K562 (cell line): ENCODE data around the gene GBF1. TPM values are rescaled to one million over a fixed set of nuclear protein-coding genes. Genes with fewer than 3 reads are reported as not detected.

Experiments
- GABPB1 ChIP-seq: sonication (generic); formaldehyde crosslinking; IDR thresholded peaks from 2 replicates; pipeline ENCODE4 v1.8.0; 2022; ENCODE audit warnings: mild to moderate bottlenecking, missing genetic modification reagents
- HIVEP1 ChIP-seq: fragments of 250-450 bp; sonication (Bioruptor Pico); IDR thresholded peaks from 2 replicates; pipeline ENCODE4 v1.4.0; 2020; ENCODE audit warnings: mild to moderate bottlenecking
- NONO ChIP-seq, 2 experiments: fragments of 200-400 bp in 1 of 2; fragments of 450-650 bp in 1 of 2; formaldehyde crosslinking in 1 of 2; IDR thresholded peaks; 2 replicates each; pipeline ENCODE4 v1.6.1; 2017; ENCODE audit warnings: low read depth in 2 of 2, mild to moderate bottlenecking in 2 of 2, moderate library complexity in 2 of 2, low read length in 1 of 2
- RFX7 ChIP-seq: fragments of 250-450 bp; sonication (Bioruptor Pico); IDR thresholded peaks from 2 replicates; pipeline ENCODE4 v1.5.1; 2021; ENCODE audit warnings: mild to moderate bottlenecking
- ZBTB17 ChIP-seq: fragments of 450-650 bp; formaldehyde crosslinking; IDR thresholded peaks from 2 replicates; pipeline ENCODE4 v1.4.0; 2020; ENCODE audit warnings: mild to moderate bottlenecking
- ZC3H8 ChIP-seq: fragments of 450-650 bp; IDR thresholded peaks from 2 replicates; pipeline ENCODE4 v1.6.1; 2017
- polyA plus RNA-seq, 8 experiments: library from polyadenylated mRNA; depleted of rRNA in 4 of 8; stranded (reverse) in 5 of 8; unstranded in 3 of 8; fragments of >200 nt; fragmentation: Nextera tagmentation in 2 of 8; fragmentation: Illumina TruSeq in 1 of 8; extraction: Ambion mirVana in 2 of 8; extraction: Trizol in 1 of 8; gene quantifications; 2 replicates each; pipeline versions ENCODE4 v1.2.1 to v1.2.3, GENCODE V29; 2011 to 2014; ENCODE audit warnings: inconsistent platforms in 1 of 8, missing spikeins in 1 of 8
- total RNA-seq, 7 experiments: library from RNA; depleted of rRNA in 6 of 7; stranded (reverse); fragments of >200 nt in 6 of 7; fragmentation: Illumina TruSeq in 2 of 7; extraction: Trizol in 2 of 7; gene quantifications; 2 replicates each; pipeline versions ENCODE4 v1.2.1 to v1.2.3, GENCODE V29; 2011 to 2021; ENCODE audit warnings: low replicate concordance in 1 of 7
- TF ChIP-seq, protein P1 (sequence below): sonication (generic); formaldehyde crosslinking; IDR thresholded peaks from 2 replicates; pipeline ENCODE4 v1.8.1; 2023; ENCODE audit warnings: missing genetic modification reagents, mild to moderate bottlenecking, borderline replicate concordance
- TF ChIP-seq, protein P2 (sequence below): fragments of 250-450 bp; sonication (Bioruptor Pico); IDR thresholded peaks from 2 replicates; pipeline ENCODE4 v1.6.1; 2021; ENCODE audit warnings: mild to moderate bottlenecking
- TF ChIP-seq, protein P3 (sequence below): fragments of 450-650 bp; formaldehyde crosslinking; IDR thresholded peaks from 2 replicates; pipeline ENCODE4 v1.4.0; 2020; ENCODE audit warnings: mild to moderate bottlenecking, moderate library complexity
- TF ChIP-seq, protein P4 (sequence below), 2 experiments: fragments of 450-650 bp; conservative IDR thresholded peaks; 2 replicates each; pipeline ENCODE4 v1.6.1; 2017; ENCODE audit warnings: mild to moderate bottlenecking in 2 of 2, moderate library complexity in 2 of 2
- TF ChIP-seq, protein P5 (sequence below): sonication (generic); formaldehyde crosslinking; IDR thresholded peaks from 2 replicates; pipeline ENCODE4 v1.8.0; 2022; ENCODE audit warnings: missing genetic modification reagents, mild to moderate bottlenecking, borderline replicate concordance
- TF ChIP-seq, protein P6 (sequence below), 2 experiments: IDR thresholded peaks; 2 replicates each; pipeline ENCODE4 v1.6.1; 2011; ENCODE audit warnings: borderline replicate concordance in 1 of 2, control low read depth in 1 of 2, low read depth in 1 of 2, low read length in 1 of 2, mild to moderate bottlenecking in 1 of 2, mixed read lengths in 1 of 2, moderate library complexity in 1 of 2; ENCODE audit not compliant: insufficient read depth in 1 of 2, insufficient read length in 1 of 2, poor library complexity in 1 of 2, severe bottlenecking in 1 of 2; ENCODE audit errors: extremely low read depth in 1 of 2

GBF1 gene
- total and polyA plus RNA-seq, 9 of the 15 experiments (the other 6 are each of a cell fraction or from before 2014, with no cell fraction given): 0.69 to 28.0 (median 10.3) TPM

DNA sequence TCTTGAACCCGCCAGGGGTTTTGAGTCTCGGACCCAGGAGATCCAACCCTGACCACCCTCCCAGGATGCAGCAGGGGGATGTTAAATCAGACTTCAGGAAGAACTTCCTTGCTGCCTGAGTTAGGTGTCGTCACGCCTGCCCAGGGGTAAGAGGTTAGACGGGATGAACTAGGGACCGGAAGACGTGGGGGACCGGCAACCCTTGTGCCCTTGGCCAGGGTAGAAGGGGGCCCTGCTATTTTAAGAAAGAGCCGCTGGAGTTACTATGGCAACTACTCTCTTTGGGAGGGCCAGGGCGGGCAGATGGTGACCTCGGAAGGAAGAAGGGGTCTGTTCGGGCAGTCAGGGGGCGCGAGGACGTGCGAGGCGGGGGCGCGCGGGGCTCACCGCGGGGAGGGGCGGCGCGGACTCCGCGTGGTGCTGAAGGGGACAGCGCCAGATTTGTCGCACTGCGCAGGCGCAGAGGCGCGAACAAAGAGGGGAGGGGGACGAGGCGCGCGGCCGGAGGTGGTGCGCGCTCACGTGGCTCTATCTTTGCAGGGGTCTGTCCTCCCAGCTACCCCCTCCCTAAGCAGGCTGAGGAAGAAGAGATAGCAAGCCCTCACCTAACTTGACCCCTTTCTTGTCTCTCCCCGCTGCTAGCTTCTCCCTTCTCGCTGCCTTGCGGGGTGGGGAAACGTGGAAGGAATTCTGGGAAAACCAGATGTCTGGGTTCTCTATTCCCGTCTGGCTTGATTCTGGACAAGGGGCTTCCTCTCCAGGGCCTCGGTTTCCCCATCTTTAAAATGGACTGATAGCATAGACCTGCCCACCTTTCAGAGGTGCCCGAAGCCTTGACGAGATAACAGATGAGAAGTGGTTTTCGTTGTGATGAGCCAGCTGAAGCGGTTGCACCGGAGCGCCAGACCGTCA is 174.2 kb downstream of the GBF1 start (continued):
- TF ChIP-seq, protein P1, sequence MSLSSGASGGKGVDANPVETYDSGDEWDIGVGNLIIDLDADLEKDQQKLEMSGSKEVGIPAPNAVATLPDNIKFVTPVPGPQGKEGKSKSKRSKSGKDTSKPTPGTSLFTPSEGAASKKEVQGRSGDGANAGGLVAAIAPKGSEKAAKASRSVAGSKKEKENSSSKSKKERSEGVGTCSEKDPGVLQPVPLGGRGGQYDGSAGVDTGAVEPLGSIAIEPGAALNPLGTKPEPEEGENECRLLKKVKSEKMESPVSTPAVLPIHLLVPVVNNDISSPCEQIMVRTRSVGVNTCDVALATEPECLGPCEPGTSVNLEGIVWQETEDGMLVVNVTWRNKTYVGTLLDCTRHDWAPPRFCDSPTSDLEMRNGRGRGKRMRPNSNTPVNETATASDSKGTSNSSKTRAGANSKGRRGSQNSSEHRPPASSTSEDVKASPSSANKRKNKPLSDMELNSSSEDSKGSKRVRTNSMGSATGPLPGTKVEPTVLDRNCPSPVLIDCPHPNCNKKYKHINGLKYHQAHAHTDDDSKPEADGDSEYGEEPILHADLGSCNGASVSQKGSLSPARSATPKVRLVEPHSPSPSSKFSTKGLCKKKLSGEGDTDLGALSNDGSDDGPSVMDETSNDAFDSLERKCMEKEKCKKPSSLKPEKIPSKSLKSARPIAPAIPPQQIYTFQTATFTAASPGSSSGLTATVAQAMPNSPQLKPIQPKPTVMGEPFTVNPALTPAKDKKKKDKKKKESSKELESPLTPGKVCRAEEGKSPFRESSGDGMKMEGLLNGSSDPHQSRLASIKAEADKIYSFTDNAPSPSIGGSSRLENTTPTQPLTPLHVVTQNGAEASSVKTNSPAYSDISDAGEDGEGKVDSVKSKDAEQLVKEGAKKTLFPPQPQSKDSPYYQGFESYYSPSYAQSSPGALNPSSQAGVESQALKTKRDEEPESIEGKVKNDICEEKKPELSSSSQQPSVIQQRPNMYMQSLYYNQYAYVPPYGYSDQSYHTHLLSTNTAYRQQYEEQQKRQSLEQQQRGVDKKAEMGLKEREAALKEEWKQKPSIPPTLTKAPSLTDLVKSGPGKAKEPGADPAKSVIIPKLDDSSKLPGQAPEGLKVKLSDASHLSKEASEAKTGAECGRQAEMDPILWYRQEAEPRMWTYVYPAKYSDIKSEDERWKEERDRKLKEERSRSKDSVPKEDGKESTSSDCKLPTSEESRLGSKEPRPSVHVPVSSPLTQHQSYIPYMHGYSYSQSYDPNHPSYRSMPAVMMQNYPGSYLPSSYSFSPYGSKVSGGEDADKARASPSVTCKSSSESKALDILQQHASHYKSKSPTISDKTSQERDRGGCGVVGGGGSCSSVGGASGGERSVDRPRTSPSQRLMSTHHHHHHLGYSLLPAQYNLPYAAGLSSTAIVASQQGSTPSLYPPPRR: no peak
- no peak for TF ChIP-seq RFX7 (CRISPR knock-in tag)
- TF ChIP-seq HIVEP1 (CRISPR knock-in tag): no peak
- no peak for TF ChIP-seq ZC3H8
- TF ChIP-seq ZBTB17 (CRISPR knock-in tag): peak; percentile 17; the same call in 1 of the 2 replicates
- TF ChIP-seq GABPB1 (CRISPR knock-in tag): 0 out of 2 replicates have a peak, but pooled peaks have one; percentile 10
- TF ChIP-seq, protein P2, sequence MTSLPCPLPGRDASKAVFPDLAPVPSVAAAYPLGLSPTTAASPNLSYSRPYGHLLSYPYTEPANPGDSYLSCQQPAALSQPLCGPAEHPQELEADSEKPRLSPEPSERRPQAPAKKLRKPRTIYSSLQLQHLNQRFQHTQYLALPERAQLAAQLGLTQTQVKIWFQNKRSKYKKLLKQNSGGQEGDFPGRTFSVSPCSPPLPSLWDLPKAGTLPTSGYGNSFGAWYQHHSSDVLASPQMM (CRISPR knock-in tag): no peak
- TF ChIP-seq, protein P3, sequence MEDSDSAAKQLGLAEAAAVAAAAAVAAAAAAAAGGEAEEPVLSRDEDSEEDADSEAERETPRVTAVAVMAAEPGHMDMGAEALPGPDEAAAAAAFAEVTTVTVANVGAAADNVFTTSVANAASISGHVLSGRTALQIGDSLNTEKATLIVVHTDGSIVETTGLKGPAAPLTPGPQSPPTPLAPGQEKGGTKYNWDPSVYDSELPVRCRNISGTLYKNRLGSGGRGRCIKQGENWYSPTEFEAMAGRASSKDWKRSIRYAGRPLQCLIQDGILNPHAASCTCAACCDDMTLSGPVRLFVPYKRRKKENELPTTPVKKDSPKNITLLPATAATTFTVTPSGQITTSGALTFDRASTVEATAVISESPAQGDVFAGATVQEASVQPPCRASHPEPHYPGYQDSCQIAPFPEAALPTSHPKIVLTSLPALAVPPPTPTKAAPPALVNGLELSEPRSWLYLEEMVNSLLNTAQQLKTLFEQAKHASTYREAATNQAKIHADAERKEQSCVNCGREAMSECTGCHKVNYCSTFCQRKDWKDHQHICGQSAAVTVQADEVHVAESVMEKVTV (CRISPR knock-in tag): no peak
- TF ChIP-seq, protein P4, sequence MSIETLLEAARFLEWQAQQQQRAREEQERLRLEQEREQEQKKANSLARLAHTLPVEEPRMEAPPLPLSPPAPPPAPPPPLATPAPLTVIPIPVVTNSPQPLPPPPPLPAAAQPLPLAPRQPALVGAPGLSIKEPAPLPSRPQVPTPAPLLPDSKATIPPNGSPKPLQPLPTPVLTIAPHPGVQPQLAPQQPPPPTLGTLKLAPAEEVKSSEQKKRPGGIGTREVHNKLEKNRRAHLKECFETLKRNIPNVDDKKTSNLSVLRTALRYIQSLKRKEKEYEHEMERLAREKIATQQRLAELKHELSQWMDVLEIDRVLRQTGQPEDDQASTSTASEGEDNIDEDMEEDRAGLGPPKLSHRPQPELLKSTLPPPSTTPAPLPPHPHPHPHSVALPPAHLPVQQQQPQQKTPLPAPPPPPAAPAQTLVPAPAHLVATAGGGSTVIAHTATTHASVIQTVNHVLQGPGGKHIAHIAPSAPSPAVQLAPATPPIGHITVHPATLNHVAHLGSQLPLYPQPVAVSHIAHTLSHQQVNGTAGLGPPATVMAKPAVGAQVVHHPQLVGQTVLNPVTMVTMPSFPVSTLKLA (conservative IDR thresholded peaks at IDR 0.05): peak; percentile 55 to 72; a peak in 3 of 4 replicates
- TF ChIP-seq NONO (IDR thresholded peaks at IDR 0.05; ENCODE audit: low read depth in 2 of 2, low read length in 1 of 2): no peak
- TF ChIP-seq, protein P5, sequence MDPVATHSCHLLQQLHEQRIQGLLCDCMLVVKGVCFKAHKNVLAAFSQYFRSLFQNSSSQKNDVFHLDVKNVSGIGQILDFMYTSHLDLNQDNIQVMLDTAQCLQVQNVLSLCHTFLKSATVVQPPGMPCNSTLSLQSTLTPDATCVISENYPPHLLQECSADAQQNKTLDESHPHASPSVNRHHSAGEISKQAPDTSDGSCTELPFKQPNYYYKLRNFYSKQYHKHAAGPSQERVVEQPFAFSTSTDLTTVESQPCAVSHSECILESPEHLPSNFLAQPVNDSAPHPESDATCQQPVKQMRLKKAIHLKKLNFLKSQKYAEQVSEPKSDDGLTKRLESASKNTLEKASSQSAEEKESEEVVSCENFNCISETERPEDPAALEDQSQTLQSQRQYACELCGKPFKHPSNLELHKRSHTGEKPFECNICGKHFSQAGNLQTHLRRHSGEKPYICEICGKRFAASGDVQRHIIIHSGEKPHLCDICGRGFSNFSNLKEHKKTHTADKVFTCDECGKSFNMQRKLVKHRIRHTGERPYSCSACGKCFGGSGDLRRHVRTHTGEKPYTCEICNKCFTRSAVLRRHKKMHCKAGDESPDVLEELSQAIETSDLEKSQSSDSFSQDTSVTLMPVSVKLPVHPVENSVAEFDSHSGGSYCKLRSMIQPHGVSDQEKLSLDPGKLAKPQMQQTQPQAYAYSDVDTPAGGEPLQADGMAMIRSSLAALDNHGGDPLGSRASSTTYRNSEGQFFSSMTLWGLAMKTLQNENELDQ (CRISPR knock-in tag): no peak
- TF ChIP-seq, protein P6, sequence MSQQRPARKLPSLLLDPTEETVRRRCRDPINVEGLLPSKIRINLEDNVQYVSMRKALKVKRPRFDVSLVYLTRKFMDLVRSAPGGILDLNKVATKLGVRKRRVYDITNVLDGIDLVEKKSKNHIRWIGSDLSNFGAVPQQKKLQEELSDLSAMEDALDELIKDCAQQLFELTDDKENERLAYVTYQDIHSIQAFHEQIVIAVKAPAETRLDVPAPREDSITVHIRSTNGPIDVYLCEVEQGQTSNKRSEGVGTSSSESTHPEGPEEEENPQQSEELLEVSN (IDR thresholded peaks at IDR 0.05; ENCODE audit: borderline replicate concordance in 1 of 2, extremely low read depth in 1 of 2, insufficient read depth in 1 of 2, insufficient read length in 1 of 2, low read depth in 1 of 2, low read length in 1 of 2, poor library complexity in 1 of 2, severe bottlenecking in 1 of 2): peak in 1 of 2 experiments; percentile 32
